ENCODE measurements around the gene NLRP11. TPM values are rescaled to one million over a fixed set of nuclear protein-coding genes. Genes with fewer than 3 reads are reported as not detected.

NLRP11 gene
- total and polyA plus RNA-seq, 9 of the 15 experiments (the other 6 are each of a cell fraction or from before 2014, with no cell fraction given): 0.07 to 0.29 (median 0.12) TPM; not detected in 1

DNA sequence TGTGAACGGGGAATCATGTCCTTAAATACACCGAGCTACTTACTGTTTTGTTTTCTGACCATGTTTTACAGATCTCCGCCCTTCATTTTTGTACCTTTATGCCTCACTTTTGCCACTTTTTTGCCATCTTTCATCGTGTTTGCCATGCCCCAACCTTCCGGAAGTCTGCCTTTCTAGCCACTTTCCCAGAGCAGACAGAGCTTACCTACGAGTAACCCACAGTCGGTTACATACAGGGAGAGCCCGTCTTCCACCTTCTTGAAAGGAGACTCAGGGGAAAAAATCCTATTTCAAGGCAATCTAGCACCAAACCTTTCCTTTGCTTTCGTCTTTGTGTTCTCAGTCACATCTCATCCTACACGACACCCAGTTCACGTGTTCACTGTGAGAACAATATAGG is 36.8 kb downstream of the NLRP11 start:
- no peaks in the 10 kb centered on the region for H3K79me2 ChIP-seq (ENCODE audit: control insufficient read depth, insufficient read depth, low read length)
- no peak overlapping the region for H3K4me2 ChIP-seq (ENCODE audit: insufficient read depth, low read length)
- no peak overlapping the region for H3K27ac ChIP-seq (ENCODE audit: extremely low read depth, low read depth, low read length)
- H2AFZ ChIP-seq (ENCODE audit: low read depth, low read length): no peak overlapping the region
- in situ Hi-C loops (cut with MboI) (no loop called here), intact Hi-C loops (cut with micrococcal nuclease) (no loop called here)
- FAIRE-seq (no peak), ATAC-seq (no peak), DNase-seq (ENCODE audit: extremely low read depth in 1 of 4, low spot score in 3 of 4) (no peak)
- TF ChIP-seq MEF2D (tag; conservative IDR thresholded peaks at IDR 0.05; ENCODE audit: low read depth) (no peak), EP300 (IDR thresholded peaks at IDR 0.05; ENCODE audit: low read length) (no peak), CHD4 (IDR thresholded peaks at IDR 0.05; ENCODE audit: insufficient read depth, insufficient replicate concordance, low read depth, low read length, poor library complexity, severe bottlenecking) (no peak)
- TF ChIP-seq, protein P1, sequence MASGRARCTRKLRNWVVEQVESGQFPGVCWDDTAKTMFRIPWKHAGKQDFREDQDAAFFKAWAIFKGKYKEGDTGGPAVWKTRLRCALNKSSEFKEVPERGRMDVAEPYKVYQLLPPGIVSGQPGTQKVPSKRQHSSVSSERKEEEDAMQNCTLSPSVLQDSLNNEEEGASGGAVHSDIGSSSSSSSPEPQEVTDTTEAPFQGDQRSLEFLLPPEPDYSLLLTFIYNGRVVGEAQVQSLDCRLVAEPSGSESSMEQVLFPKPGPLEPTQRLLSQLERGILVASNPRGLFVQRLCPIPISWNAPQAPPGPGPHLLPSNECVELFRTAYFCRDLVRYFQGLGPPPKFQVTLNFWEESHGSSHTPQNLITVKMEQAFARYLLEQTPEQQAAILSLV (tag; IDR thresholded peaks at IDR 0.05): no peak
- no peaks in the 10 kb centered on the region for H3K9me1 ChIP-seq (ENCODE audit: control insufficient read depth, insufficient read depth, low read length)
- H3K4me3 ChIP-seq: no peak overlapping the region
- POLR2A ChIA-PET: interaction anchor here (0.7 kb wide), 2 partner anchors 1202 to 1240 kb away, joined by 3 read pairs; no protein-coding TSS in a partner anchor
- no peaks in the 10 kb centered on the region for H4K20me1 ChIP-seq (replicated peaks; ENCODE audit: control insufficient read depth, insufficient read depth, low read length)
- no peaks in the 10 kb centered on the region for H3K36me3 ChIP-seq (ENCODE audit: control insufficient read depth, insufficient read depth, low read length)
- no peaks in the 10 kb centered on the region for H3K4me1 ChIP-seq (replicated peaks in 1 of 2; ENCODE audit: control insufficient read depth in 2 of 2, insufficient read depth in 2 of 2, low read length in 2 of 2)
- 3% methylated on average over 8 of the region's 11 CpGs for WGBS (ENCODE audit: insufficient coverage, low coverage, missing lambda C conversion rate)
- BruUV-seq (replicated peaks): no TSS peak
- CTCF ChIA-PET (ENCODE audit: low intra/inter-chr PET ratio): interaction anchor here (0.6 kb wide), 1 partner anchor 8 kb away, joined by 3 read pairs; no protein-coding TSS in a partner anchor
- no peak overlapping the region for H3K9ac ChIP-seq (ENCODE audit: insufficient read depth in 1 of 2, low read depth in 2 of 2, low read length in 2 of 2)
- peaks cover 22 to 27% of the 10 kb centered on the region in 2 experiments for H3K27me3 ChIP-seq (ENCODE audit: control insufficient read depth in 2 of 2, insufficient read depth in 2 of 2, low read length in 2 of 2)
- no peaks in the 10 kb centered on the region for H3K9me3 ChIP-seq (replicated peaks; ENCODE audit: control insufficient read depth, insufficient read depth, low read depth, low read length)

DNA sequence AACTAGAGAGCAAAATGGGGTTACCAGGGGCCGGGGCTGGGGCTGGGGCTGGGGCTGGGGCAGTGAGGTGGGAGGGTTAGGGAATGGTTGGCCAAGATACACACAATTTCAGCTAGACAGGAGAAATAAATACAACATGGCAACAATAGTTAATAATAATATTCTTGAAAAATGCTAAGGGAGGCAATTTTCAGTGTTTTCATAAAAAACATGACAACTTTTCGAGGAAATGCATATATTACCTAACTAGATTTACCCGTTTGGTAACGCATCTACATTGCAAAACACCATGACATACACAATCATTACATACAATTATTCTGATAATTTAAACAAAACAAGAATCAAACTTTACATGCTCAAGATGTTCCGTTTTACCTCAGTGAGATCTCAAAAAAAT is 50.7 kb downstream of the NLRP11 start:
- no peak overlapping the region for H2AFZ ChIP-seq (ENCODE audit: low read depth, low read length)
- no peaks in the 10 kb centered on the region for H3K9me3 ChIP-seq (replicated peaks; ENCODE audit: control insufficient read depth, insufficient read depth, low read depth, low read length)
- 6% methylated on average over 5 of the region's 5 CpGs for WGBS (ENCODE audit: insufficient coverage, low coverage, missing lambda C conversion rate)
- ATAC-seq (no peak), FAIRE-seq (no peak), DNase-seq (ENCODE audit: extremely low read depth in 1 of 4, low spot score in 3 of 4) (no peak)
- no peak overlapping the region for H3K4me2 ChIP-seq (ENCODE audit: insufficient read depth, low read length)
- in situ Hi-C loops (cut with MboI) (no loop called here), intact Hi-C loops (cut with micrococcal nuclease) (no loop called here)
- no peaks in the 10 kb centered on the region for H3K79me2 ChIP-seq (ENCODE audit: control insufficient read depth, insufficient read depth, low read length)
- no peaks in the 10 kb centered on the region for H3K36me3 ChIP-seq (ENCODE audit: control insufficient read depth, insufficient read depth, low read length)
- ChIA-PET POLR2A (no interaction called here), CTCF (ENCODE audit: low intra/inter-chr PET ratio) (no interaction called here)
- no peaks in the 10 kb centered on the region for H4K20me1 ChIP-seq (replicated peaks; ENCODE audit: control insufficient read depth, insufficient read depth, low read length)
- BruUV-seq (replicated peaks): no TSS peak
- no peak overlapping the region for H3K4me3 ChIP-seq
- no peaks in the 10 kb centered on the region for H3K9me1 ChIP-seq (ENCODE audit: control insufficient read depth, insufficient read depth, low read length)
- H3K27me3 ChIP-seq (ENCODE audit: control insufficient read depth in 2 of 2, insufficient read depth in 2 of 2, low read length in 2 of 2): peaks cover 19 to 35% of the 10 kb centered on the region in 2 experiments
- H3K4me1 ChIP-seq (replicated peaks in 1 of 2; ENCODE audit: control insufficient read depth in 2 of 2, insufficient read depth in 2 of 2, low read length in 2 of 2): no peaks in the 10 kb centered on the region
- H3K9ac ChIP-seq (ENCODE audit: insufficient read depth in 1 of 2, low read depth in 2 of 2, low read length in 2 of 2): no peak overlapping the region
- no peak overlapping the region for H3K27ac ChIP-seq (ENCODE audit: extremely low read depth, low read depth, low read length)
- no peak for TF ChIP-seq ZBTB17 (CRISPR knock-in tag; IDR thresholded peaks at IDR 0.05)
- no peak for TF ChIP-seq PHF21A (IDR thresholded peaks at IDR 0.05; ENCODE audit: borderline replicate concordance, low read depth)
- TF ChIP-seq, protein P2, sequence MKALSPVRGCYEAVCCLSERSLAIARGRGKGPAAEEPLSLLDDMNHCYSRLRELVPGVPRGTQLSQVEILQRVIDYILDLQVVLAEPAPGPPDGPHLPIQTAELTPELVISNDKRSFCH (CRISPR knock-in tag; IDR thresholded peaks at IDR 0.05): no peak
- TF ChIP-seq, protein P2 (tag; IDR thresholded peaks at IDR 0.05): no peak
- TF ChIP-seq ZC3H8 (IDR thresholded peaks at IDR 0.05): no peak
- TF ChIP-seq STAG1 (CRISPR knock-in tag; IDR thresholded peaks at IDR 0.05; ENCODE audit: borderline replicate concordance): no peak
- TF ChIP-seq GATAD2B (IDR thresholded peaks at IDR 0.05; ENCODE audit: borderline replicate concordance): no peak
- TF ChIP-seq KAT7 (CRISPR knock-in tag; IDR thresholded peaks at IDR 0.05; ENCODE audit: borderline replicate concordance): no peak
- no peak for TF ChIP-seq RHOXF2B (CRISPR knock-in tag; conservative IDR thresholded peaks at IDR 0.05)
- TF ChIP-seq SMAD2 (IDR thresholded peaks at IDR 0.05; ENCODE audit: low read depth, low read length): no peak
- no peak for TF ChIP-seq ZNF263 (CRISPR knock-in tag; IDR thresholded peaks at IDR 0.05; ENCODE audit: borderline replicate concordance)
- TF ChIP-seq MXI1 (IDR thresholded peaks at IDR 0.05; ENCODE audit: low read depth, low read length): no peak
